Adrenal gland (tissue), 12 donors: ENCODE measurements around the gene LGMN. TPM values are rescaled to one million over a fixed set of nuclear protein-coding genes. Genes with fewer than 3 reads are reported as not detected.
A peak's percentile ranks its signal among the peaks of the same experiment; 100 is the strongest.

Experiments
- DNase-seq, 7 donors: peaks; one replicate each; pipeline ENCODE4 v3.0.0-alpha.2; 2019 to 2020
- H3K27ac ChIP-seq, 5 donors: fragments of 200-600 bp; sonication (generic) in 4 of 5; 1 replicate in 3 of 5; 2 replicates in 2 of 5; pipeline versions ENCODE4 v1.5.1 to v1.8.0; 2016 to 2020; ENCODE audit warnings: mild to moderate bottlenecking in 1 of 5
- H3K27me3 ChIP-seq: fragments of 200-600 bp; 2 replicates; pipeline ENCODE4 v1.8.0; 2021
- H3K36me3 ChIP-seq, 2 donors: fragments of 200-600 bp; replicated peaks in 1 of 2; 1 replicate in 1 of 2; 2 replicates in 1 of 2; pipeline versions ENCODE4 v1.5.1 to v1.8.0; 2018 to 2022
- H3K4me1 ChIP-seq, 2 donors: fragments of 200-600 bp; replicated peaks in 1 of 2; 1 replicate in 1 of 2; 2 replicates in 1 of 2; pipeline versions ENCODE4 v1.5.1 to v1.8.0; 2018 to 2021
- H3K4me3 ChIP-seq, 4 donors: fragments of 200-600 bp; sonication (generic) in 3 of 4; one replicate each; pipeline ENCODE4 v1.5.1; 2016 to 2018
- H3K9me3 ChIP-seq, 3 donors: fragments of 200-600 bp; sonication (generic) in 1 of 3; replicated peaks in 1 of 3; 1 replicate in 2 of 3; 2 replicates in 1 of 3; pipeline versions ENCODE4 v1.5.1 to v1.8.0; 2016 to 2021
- CTCF ChIP-seq, 6 experiments: fragments of 450-650 bp in 4 of 6; fragments of 200-600 bp in 2 of 6; sonication (generic) in 1 of 6; IDR thresholded peaks; 1 replicate in 5 of 6; 2 replicates in 1 of 6; pipeline versions ENCODE4 v1.5.1 to v1.8.0; 2016 to 2021; ENCODE audit warnings: antibody characterized with exemption in 6 of 6, mild to moderate bottlenecking in 2 of 6, moderate library complexity in 1 of 6
- POLR2A ChIP-seq, 2 donors: fragments of 450-650 bp; IDR thresholded peaks; one replicate each; pipeline ENCODE4 v1.6.1; 2017; ENCODE audit warnings: antibody characterized with exemption in 2 of 2, mild to moderate bottlenecking in 2 of 2, moderate library complexity in 1 of 2
- WGBS, 4 donors: extraction: QIAGEN DNeasy Blood & Tissue Kit in 2 of 4; methylation state at CpG; one replicate each; pipeline versions ENCODE4 v1.1.5 to v1.1.7; 2013 to 2017; 5-methylcytosine and 5-hydroxymethylcytosine counted together
- intact Hi-C, 2 donors: fragments of 100-400 bp; cut with DNase I; formaldehyde crosslinking; loops; one replicate each; pipeline versions ENCODE4 v1.14.1 to v1.15.0; 2022 to 2023
- polyA plus RNA-seq, 3 donors: library from polyadenylated mRNA; stranded (reverse); fragments of 200-250 nt in 2 of 3; fragments of 350-450 nt in 1 of 3; fragmentation: Illumina TruSeq in 1 of 3; extraction: RNeasy Lipid Tissue Mini Kit (QIAGEN cat#74804) in 1 of 3; gene quantifications; one replicate each; pipeline ENCODE4 v1.2.3, GENCODE V29; 2013 to 2014
- total RNA-seq, 9 donors: library from RNA; depleted of rRNA in 4 of 9; stranded (reverse); fragments of >200 nt in 4 of 9; fragments of 120-200 nt in 1 of 9; fragmentation: NEBNext Ultra II Directional in 1 of 9; extraction: Animal tissue kit (Norgen Biotek cat#: 25700) in 1 of 9; gene quantifications; one replicate each; pipeline versions ENCODE4 v1.1.0 to v1.2.4, GENCODE V29; 2013 to 2023
- donor health status: healthy with polysubstance abuse.
- donor health status: Bipolar disorder and iron deficiency.
- donor health status: DM: yes; HTN: yes; CAD: no.
- donor health status: DM: no; HTN: no; CAD: no.
- donor health status: DM: no; HTN: no; CAD: no.
- donor health status: DM: yes; HTN: yes; CAD: no.

LGMN gene
- total and polyA plus RNA-seq, 12 donors: 66.6 to 153 (median 117) TPM

GRCh38 chr14:92654239-92654901 lies 94.1 kb downstream of the LGMN start:
- H3K27ac ChIP-seq: peak overlapping the region in 1 of 5 donors; percentile 53
- no peaks in the 10 kb centered on the region for H3K9me3 ChIP-seq
- DNase-seq: no peak
- peak overlapping the region in 1 of 4 donors; percentile 28 for H3K4me3 ChIP-seq
- TF ChIP-seq CTCF (IDR thresholded peaks at IDR 0.05) (no peak), POLR2A (IDR thresholded peaks at IDR 0.05) (no peak)
- no peaks in the 10 kb centered on the region for H3K27me3 ChIP-seq
- intact Hi-C loops: no loop called here
- no peaks in the 10 kb centered on the region for H3K36me3 ChIP-seq
- WGBS, 4 donors: 82 to 86% (median 84%) methylated on average over 18 of the region's 18 CpGs
- H3K4me1 ChIP-seq: peaks cover 0 to 3% of the 10 kb centered on the region in 2 donors

Other genes starting within 250 kb of the LGMN start
- gene RIN3, start 234.8 kb downstream of the LGMN start, total RNA-seq: 10 to 100 TPM in 8 of 9 donors, 1 to 10 TPM in 1; 3.9 to 63.2 (median 30.0) TPM
- 10 to 100 TPM in 2 of 3 donors, 1 to 10 TPM in 1; 8.1 to 55.7 (median 32.5) TPM for gene RIN3, start 234.8 kb downstream of the LGMN start, polyA plus RNA-seq
- 10 to 100 TPM; 24.6 to 55.0 (median 34.4) TPM for gene GOLGA5, start 45.7 kb upstream of the LGMN start, total RNA-seq
- gene GOLGA5, start 45.7 kb upstream of the LGMN start, polyA plus RNA-seq: 10 to 100 TPM; 33.4 to 85.1 (median 43.5) TPM
- 1,000 to 10,000 TPM in 1 of 9 donors, 100 to 1,000 TPM in 3, 10 to 100 TPM in 3, under 1 TPM in 1, not detected in 1; 0.54 to 1,182 (median 77.6) TPM for gene CHGA, start 174.5 kb upstream of the LGMN start, total RNA-seq
- gene CHGA, start 174.5 kb upstream of the LGMN start, polyA plus RNA-seq: 1,000 to 10,000 TPM; 1,038 to 3,883 (median 1,069) TPM